Measurements from ENCODE around the gene UST. TPM values are rescaled to one million over a fixed set of nuclear protein-coding genes. Genes with fewer than 3 reads are reported as not detected.

UST gene
- total RNA-seq, 1 donor from 2014 or later: 33.3 TPM

DNA sequence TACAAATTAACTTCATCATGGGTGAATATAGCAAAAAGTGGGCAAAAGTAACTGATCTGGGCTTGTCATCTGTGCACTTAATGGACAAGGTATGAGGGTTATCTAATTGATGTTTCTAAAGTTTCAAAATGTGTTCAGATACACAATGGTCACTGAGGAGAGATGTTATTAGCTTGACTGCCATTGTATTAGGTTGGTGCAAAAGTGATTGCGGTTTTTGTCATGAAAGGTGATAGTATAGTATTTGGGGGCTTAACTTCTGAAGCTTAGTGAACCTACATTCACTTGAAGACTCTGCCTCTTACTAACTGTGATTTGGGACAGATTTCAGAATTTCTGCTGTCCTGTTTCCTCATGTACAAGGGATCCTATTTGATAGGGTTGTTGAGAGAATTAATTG lies 159.6 kb downstream of the UST start:
- Histone ChIP-seq H3K36me3 (no peaks in the 10 kb centered on the region), H2AFZ (replicated peaks) (no peak overlapping the region), H3K4me2 (no peak overlapping the region), H3K9ac (no peak overlapping the region), H3K27me3 (no peaks in the 10 kb centered on the region), H4K20me1 (ENCODE audit: low read depth) (no peaks in the 10 kb centered on the region), H3K9me3 (ENCODE audit: low read depth) (no peaks in the 10 kb centered on the region), H3F3A (ENCODE audit: low read depth) (no peaks in the 10 kb centered on the region), H3K27ac (no peak overlapping the region), H3K79me2 (ENCODE audit: low read depth) (peaks cover 25% of the 10 kb centered on the region), H3K4me3 (no peak overlapping the region), H3K4me1 (peaks cover 15% of the 10 kb centered on the region)
- TF ChIP-seq, protein P1, sequence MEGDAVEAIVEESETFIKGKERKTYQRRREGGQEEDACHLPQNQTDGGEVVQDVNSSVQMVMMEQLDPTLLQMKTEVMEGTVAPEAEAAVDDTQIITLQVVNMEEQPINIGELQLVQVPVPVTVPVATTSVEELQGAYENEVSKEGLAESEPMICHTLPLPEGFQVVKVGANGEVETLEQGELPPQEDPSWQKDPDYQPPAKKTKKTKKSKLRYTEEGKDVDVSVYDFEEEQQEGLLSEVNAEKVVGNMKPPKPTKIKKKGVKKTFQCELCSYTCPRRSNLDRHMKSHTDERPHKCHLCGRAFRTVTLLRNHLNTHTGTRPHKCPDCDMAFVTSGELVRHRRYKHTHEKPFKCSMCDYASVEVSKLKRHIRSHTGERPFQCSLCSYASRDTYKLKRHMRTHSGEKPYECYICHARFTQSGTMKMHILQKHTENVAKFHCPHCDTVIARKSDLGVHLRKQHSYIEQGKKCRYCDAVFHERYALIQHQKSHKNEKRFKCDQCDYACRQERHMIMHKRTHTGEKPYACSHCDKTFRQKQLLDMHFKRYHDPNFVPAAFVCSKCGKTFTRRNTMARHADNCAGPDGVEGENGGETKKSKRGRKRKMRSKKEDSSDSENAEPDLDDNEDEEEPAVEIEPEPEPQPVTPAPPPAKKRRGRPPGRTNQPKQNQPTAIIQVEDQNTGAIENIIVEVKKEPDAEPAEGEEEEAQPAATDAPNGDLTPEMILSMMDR (IDR thresholded peaks at IDR 0.05): no peak
- TF ChIP-seq EZH2phosphoT487 (IDR thresholded peaks at IDR 0.05): no peak
- no peak for TF ChIP-seq EZH2 (IDR thresholded peaks at IDR 0.05)
- Mint-ChIP-seq H3K36me3 (peaks cover 2% of the 10 kb centered on the region), H3K27me3 (ENCODE audit: insufficient read depth, low read depth) (peaks cover 2% of the 10 kb centered on the region), H3K27ac (no peak overlapping the region), H3K9me3 (no peaks in the 10 kb centered on the region), H3K4me1 (peaks cover 1% of the 10 kb centered on the region), H3K4me3 (no peak overlapping the region)
- no peak for DNase-seq (ENCODE audit: low spot score)

GRCh38 chr6:148907573-148907972 lies 160.7 kb downstream of the UST start:
- no peak overlapping the region for H3K4me3 ChIP-seq
- no peak overlapping the region for H3K4me2 ChIP-seq
- peaks cover 20% of the 10 kb centered on the region for H3K4me1 ChIP-seq
- Mint-ChIP-seq H3K4me1 (peaks cover 3% of the 10 kb centered on the region), H3K4me3 (no peak overlapping the region), H3K27ac (no peak overlapping the region), H3K9me3 (no peaks in the 10 kb centered on the region), H3K36me3 (peaks cover 2% of the 10 kb centered on the region), H3K27me3 (ENCODE audit: insufficient read depth, low read depth) (peaks cover 2% of the 10 kb centered on the region)
- H3K9me3 ChIP-seq (ENCODE audit: low read depth): no peaks in the 10 kb centered on the region
- no peak for TF ChIP-seq EZH2phosphoT487 (IDR thresholded peaks at IDR 0.05)
- TF ChIP-seq EZH2 (IDR thresholded peaks at IDR 0.05): no peak
- TF ChIP-seq, protein P1 (IDR thresholded peaks at IDR 0.05): no peak
- H3K27me3 ChIP-seq: no peaks in the 10 kb centered on the region
- no peak overlapping the region for H3K27ac ChIP-seq
- no peaks in the 10 kb centered on the region for H3K36me3 ChIP-seq
- H4K20me1 ChIP-seq (ENCODE audit: low read depth): no peaks in the 10 kb centered on the region
- no peak for DNase-seq (ENCODE audit: low spot score)
- H3K79me2 ChIP-seq (ENCODE audit: low read depth): peaks cover 30% of the 10 kb centered on the region
- no peaks in the 10 kb centered on the region for H3F3A ChIP-seq (ENCODE audit: low read depth)
- no peak overlapping the region for H3K9ac ChIP-seq
- no peak overlapping the region for H2AFZ ChIP-seq (replicated peaks)

DNA sequence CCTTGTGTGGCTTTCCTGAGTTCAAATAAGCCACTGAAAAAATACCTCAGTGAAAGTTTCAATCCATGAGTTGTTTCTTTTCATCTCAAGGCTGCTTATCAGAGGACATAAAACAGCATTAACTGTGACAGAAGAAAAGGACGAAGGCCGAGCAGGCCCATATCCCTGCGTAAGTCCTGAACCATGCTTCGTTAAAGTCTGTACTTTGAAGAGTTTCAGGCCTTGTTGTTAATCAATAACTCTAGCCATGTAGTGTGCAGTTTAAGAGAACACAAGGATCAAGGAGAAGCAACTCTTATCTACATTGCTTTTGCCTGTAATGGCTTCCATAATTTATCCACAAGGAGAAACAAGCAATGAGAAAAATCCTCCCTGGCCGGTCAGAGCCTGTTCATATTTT lies 165.4 kb downstream of the UST start:
- H3K4me3 Mint-ChIP-seq: no peak overlapping the region
- Histone ChIP-seq H4K20me1 (ENCODE audit: low read depth) (no peaks in the 10 kb centered on the region), H3K9me3 (ENCODE audit: low read depth) (peaks cover 5% of the 10 kb centered on the region), H3K4me2 (no peak overlapping the region), H3K4me3 (no peak overlapping the region), H3K27ac (no peak overlapping the region), H2AFZ (replicated peaks) (no peak overlapping the region), H3K79me2 (ENCODE audit: low read depth) (peaks cover 42% of the 10 kb centered on the region), H3F3A (ENCODE audit: low read depth) (peaks cover 29% of the 10 kb centered on the region), H3K36me3 (peaks cover 6% of the 10 kb centered on the region), H3K9ac (no peak overlapping the region), H3K4me1 (peaks cover 44% of the 10 kb centered on the region), H3K27me3 (no peaks in the 10 kb centered on the region)
- peaks cover 11% of the 10 kb centered on the region for H3K9me3 Mint-ChIP-seq
- no peak overlapping the region for H3K27ac Mint-ChIP-seq
- peaks cover 3% of the 10 kb centered on the region for H3K4me1 Mint-ChIP-seq
- TF ChIP-seq EZH2 (IDR thresholded peaks at IDR 0.05): no peak
- no peak for TF ChIP-seq EZH2phosphoT487 (IDR thresholded peaks at IDR 0.05)
- TF ChIP-seq, protein P1 (IDR thresholded peaks at IDR 0.05): no peak
- no peak for DNase-seq (ENCODE audit: low spot score)
- H3K36me3 Mint-ChIP-seq: peaks cover 14% of the 10 kb centered on the region
- no peaks in the 10 kb centered on the region for H3K27me3 Mint-ChIP-seq (ENCODE audit: insufficient read depth, low read depth)
